HG02798 (cell line): ENCODE data around the gene ZBTB42.
"Not testable (repeated sequence)": the region's sequence is repeated elsewhere in the genome, so short reads cannot be mapped to it uniquely, and the experiment has no call there.

Experiments
- ATAC-seq: cut with Tn5 transposase; IDR thresholded peaks from one replicate; pipeline ENCODE4 v1.9.1; 2021; ENCODE audit warnings: mild to moderate bottlenecking; ENCODE audit not compliant: unreplicated experiment, poor library complexity

Gene ZBTB42

GRCh38 chr14:104826189-104826860, 25.4 kb downstream of the ZBTB42 start:
- ATAC-seq: peak; percentile 79

DNA sequence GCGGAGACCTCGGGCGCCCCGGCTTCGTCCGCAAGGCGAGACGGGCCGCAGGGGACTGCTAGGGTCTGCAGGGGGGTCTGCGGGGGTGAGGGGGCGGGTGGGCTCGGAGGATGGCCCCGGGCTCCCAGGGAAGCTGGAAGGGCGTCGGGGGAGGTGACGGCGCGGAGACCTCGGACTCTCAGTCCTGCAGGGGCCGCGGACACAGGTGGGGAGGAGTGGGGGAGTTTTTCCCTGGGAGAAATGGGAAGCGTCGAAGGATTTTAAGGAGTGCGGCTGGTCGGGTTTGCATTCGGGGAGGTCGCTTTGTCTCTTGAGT, 25.9 kb downstream of the ZBTB42 start:
- no peak for ATAC-seq

DNA sequence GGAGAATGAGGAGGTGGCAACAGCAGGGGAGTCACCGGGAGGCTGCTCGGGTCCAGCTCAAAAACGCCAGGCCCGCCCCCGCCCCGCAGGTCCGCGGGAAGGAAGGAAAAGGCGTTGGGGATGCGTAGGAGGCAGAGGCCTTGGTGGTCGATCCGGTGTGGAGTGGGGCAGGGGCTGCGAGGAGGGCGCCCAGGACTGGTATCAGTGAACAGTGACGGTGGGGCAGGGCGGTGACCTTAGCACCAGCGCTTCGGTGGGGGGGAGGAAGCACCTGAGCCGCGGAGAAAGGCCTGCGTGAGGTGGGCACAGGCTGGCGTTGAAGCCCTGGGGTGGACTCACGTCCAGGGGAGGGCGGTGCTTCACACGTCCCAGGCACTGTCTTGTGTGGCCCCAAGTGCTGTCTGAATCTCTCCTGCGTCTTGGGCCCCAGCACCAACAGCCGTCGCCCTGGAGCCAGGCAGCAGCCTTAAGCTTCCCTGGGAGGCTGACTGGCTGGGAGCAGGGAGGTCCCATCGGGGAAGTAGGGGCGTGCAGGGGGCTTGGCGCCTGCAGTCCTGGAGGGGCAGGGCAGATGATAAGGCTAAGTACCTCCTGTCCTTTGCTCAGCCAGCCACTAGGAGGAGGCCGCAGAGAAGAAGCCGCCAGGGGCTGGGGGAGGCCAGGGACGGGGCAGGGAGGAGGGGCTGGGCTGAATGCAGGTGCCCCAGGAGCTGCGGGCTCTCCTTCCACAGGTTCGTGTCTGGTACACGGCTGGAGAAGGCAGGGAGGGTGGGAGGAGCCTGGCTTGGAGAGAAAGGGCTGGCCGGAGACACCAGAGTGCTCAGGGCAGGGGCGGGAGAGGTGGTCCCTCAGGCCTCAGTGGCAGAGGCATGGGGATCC, 26.5 kb downstream of the ZBTB42 start:
- no peak for ATAC-seq

GRCh38 chr14:104830781-104831180, 29.9 kb downstream of the ZBTB42 start:
- no peak for ATAC-seq

- not testable (repeated sequence) for ATAC-seq
Observed at GRCh38 chr14:104836171-104836935, 35.5 kb downstream of the ZBTB42 start.

- ATAC-seq: no peak
Observed at GRCh38 chr14:104841730-104842129, 40.8 kb downstream of the ZBTB42 start.

DNA sequence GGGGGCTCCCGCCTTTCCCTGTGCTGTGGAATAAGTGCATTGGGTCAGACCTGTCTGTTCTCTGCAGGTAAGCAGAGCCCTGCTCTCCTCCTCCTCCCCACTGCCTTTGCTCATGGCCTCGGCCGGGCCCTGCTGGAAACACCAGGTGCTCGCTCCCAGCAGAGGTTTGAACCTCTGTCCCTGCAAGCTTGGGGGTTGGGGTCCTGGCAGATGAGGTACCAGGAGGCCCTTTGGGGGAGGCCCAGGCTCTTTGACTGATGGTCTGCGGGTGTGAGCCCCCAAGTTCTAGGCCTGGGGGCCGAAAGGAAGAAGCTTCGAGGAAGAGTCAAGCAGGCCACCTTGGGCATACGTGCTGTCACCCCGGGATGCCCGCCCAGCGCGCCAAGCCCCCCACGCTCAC, 42.1 kb downstream of the ZBTB42 start:
- ATAC-seq: no peak

GRCh38 chr14:104843442-104844305, 42.8 kb downstream of the ZBTB42 start:
- ATAC-seq: no peak

DNA sequence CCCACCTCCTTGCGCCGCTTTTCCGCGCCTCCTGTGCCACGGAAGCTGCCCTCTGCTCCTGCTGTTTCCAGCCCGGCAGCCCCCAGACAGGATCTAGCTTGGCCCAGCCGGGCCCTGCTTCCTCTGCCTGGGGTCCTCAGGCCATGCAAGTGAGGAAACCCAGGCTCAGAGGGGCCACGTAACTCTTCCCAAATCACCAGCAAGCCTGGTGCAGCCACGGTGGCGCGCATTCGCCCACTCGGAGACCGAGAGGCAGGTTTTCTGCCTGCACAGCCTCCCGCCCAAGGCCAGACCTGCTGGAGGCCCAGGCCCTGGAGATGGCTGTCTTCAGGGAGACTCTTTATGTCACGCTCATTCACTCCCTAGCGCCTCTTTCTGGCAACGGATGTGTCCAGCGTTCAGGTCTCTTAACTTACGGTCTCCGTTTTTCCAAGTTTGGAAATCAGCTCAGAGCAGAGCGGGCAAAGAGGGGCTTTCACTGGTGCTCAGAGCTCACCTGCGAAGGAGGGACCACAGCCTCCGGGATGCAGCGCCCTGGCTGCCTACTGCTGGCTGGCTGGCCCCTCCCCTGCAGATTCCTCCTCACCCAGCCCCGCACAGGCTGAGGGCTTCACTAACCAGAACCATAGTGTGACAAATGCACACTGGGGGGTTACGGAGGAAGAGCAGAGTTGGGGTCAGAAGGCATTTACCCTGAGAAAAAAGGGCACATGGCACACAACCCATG, 43.6 kb downstream of the ZBTB42 start:
- ATAC-seq: no peak

DNA sequence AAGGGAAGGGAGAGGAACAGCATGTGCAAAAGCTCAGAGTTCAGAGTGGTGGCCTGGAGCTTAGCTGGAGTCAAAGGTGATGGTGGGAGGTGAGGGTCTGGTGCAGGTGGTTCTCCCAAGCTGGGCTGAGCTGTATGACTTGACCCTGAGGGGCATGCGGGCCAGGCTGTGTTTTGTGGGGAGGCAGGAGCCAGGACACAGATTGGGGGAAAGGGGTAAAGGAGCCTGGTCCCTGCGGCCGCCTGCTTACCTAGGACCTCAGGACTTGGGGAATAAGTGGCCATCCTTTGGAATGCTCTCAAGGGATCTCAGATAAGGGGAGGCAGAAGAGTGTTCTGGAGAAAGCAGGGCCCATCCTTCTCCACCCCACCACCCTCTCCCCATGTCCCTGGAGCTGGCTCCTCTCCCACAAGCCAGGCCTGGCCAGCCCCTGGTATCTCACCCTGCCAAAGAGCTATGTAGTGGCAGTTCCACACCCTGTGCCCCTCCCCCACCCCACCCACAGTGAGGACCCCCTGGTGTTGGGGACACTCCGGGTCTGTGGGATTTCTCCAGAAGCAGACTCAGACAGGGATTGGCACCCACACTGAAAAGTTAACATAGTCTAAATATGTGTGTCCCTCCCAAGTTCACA, 44.2 kb downstream of the ZBTB42 start:
- no peak for ATAC-seq

- ATAC-seq: no peak
Observed at GRCh38 chr14:104845834-104846441, 45.0 kb downstream of the ZBTB42 start.

- no peak for ATAC-seq
Observed at GRCh38 chr14:104852280-104852663, 51.4 kb downstream of the ZBTB42 start.
